ENCODE data around the gene SRPRB.

The SRPRB gene

GRCh38 chr3:133855002-133855370 lies 49.4 kb downstream of the SRPRB start:
- Histone ChIP-seq H3K4me1 (peaks cover 0 to 37% (median 16%) of the 10 kb centered on the region in 4 donors), H3K9me3 (no peaks in the 10 kb centered on the region), H3K36me3 (no peaks in the 10 kb centered on the region), H3K27ac (no peak overlapping the region), H3K4me3 (no peak overlapping the region), H3K27me3 (no peaks in the 10 kb centered on the region)
- no peak for TF ChIP-seq CTCF (IDR thresholded peaks at IDR 0.05)
- peak in 1 of 2 donors; percentile 6 for DNase-seq
- intact Hi-C loops (cut with DNase I; ENCODE audit: low total_unique reads) = no loop called here

DNA sequence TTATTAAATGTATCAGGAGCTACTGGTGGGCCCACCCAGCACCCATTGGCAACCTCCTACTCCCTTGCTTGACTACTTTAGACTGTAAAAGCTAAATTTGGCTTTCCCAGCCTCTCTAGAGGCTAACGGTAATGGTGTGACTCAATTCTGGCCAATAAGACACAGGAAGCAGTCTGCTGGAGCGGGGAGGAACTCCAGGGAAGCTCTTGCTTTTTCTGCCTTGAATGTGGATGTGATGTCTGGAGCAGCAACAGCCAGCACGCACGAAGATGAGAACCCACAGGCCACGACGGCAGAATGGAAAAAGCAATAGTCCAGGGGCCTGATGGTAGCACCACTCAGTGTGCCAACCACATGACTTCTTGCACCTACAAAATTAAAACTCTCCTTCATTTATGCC lies 50.2 kb downstream of the SRPRB start:
- DNase-seq = no peak
- TF ChIP-seq CTCF (IDR thresholded peaks at IDR 0.05) = no peak
- no peak overlapping the region for H3K4me3 ChIP-seq
- H3K9me3 ChIP-seq = no peaks in the 10 kb centered on the region
- H3K27ac ChIP-seq = no peak overlapping the region
- H3K36me3 ChIP-seq = no peaks in the 10 kb centered on the region
- intact Hi-C loops (cut with DNase I; ENCODE audit: low total_unique reads) = no loop called here
- peaks cover 0 to 37% (median 16%) of the 10 kb centered on the region in 4 donors for H3K4me1 ChIP-seq
- H3K27me3 ChIP-seq = no peaks in the 10 kb centered on the region

DNA sequence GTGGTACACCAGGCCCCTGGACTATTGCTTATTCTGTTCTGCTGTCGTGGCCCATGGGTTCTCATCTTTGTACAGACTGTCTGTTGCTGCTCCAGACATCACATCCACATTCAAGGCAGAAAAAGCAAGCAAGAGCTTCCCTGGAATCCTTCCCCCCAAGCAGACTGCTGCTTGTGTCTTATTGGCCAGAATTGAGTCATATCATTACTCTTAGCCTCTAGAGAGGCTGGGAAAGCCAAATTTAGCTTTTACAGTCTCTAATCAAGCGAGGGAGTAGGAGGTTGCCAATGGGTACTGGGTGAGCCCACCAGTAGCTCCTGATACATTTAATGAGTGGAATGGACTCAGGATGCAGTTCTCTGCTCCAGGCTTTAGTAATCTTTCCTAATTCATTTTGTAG lies 50.7 kb downstream of the SRPRB start:
- intact Hi-C loops (cut with DNase I; ENCODE audit: low total_unique reads) = no loop called here
- no peak for TF ChIP-seq CTCF (IDR thresholded peaks at IDR 0.05)
- Histone ChIP-seq H3K27me3 (no peaks in the 10 kb centered on the region), H3K27ac (no peak overlapping the region), H3K9me3 (no peaks in the 10 kb centered on the region), H3K4me1 (peaks cover 0 to 37% (median 16%) of the 10 kb centered on the region in 4 donors), H3K36me3 (no peaks in the 10 kb centered on the region), H3K4me3 (no peak overlapping the region)
- DNase-seq = peak in 1 of 2 donors; percentile 5

GRCh38 chr3:133857767-133858166 lies 52.2 kb downstream of the SRPRB start:
- no peaks in the 10 kb centered on the region for H3K27me3 ChIP-seq
- intact Hi-C loops (cut with DNase I; ENCODE audit: low total_unique reads) = no loop called here
- H3K27ac ChIP-seq = no peak overlapping the region
- H3K4me1 ChIP-seq = peaks cover 0 to 37% (median 16%) of the 10 kb centered on the region in 4 donors
- no peaks in the 10 kb centered on the region for H3K36me3 ChIP-seq
- no peak for DNase-seq
- no peak overlapping the region for H3K4me3 ChIP-seq
- no peak for TF ChIP-seq CTCF (IDR thresholded peaks at IDR 0.05)
- no peaks in the 10 kb centered on the region for H3K9me3 ChIP-seq

- no peak for DNase-seq
- Histone ChIP-seq H3K27ac (no peak overlapping the region), H3K27me3 (no peaks in the 10 kb centered on the region), H3K9me3 (no peaks in the 10 kb centered on the region), H3K36me3 (no peaks in the 10 kb centered on the region), H3K4me3 (no peak overlapping the region), H3K4me1 (peaks cover 0 to 21% (median 6%) of the 10 kb centered on the region in 4 donors)
- no peak for TF ChIP-seq CTCF (IDR thresholded peaks at IDR 0.05)
- intact Hi-C loops (cut with DNase I; ENCODE audit: low total_unique reads) = no loop called here
These were observed 54.0 kb downstream of the SRPRB start for GRCh38 chr3:133859381-133860234.
